HT1080 (cell line): ENCODE results near the gene CATSPERD. TPM values are rescaled to one million over a fixed set of nuclear protein-coding genes. Genes with fewer than 3 reads are reported as not detected.

ENCODE experiments used
- DNase-seq: peaks from one replicate; pipeline ENCODE4 v3.0.0-alpha.2; 2015; ENCODE audit warnings: low read depth
- polyA plus RNA-seq, 2 experiments: library from polyadenylated mRNA; depleted of rRNA; stranded (reverse); fragments of >200 nt; gene quantifications; 2 replicates each; pipeline ENCODE4 v1.2.3, GENCODE V29; 2015
- total RNA-seq: library from RNA; depleted of rRNA; stranded (reverse); fragments of >200 nt; shearing (Covaris generic); gene quantifications from 2 replicates; pipeline ENCODE4 v1.2.3, GENCODE V29; 2014; rRNA removed

CATSPERD gene
- total RNA-seq: 0.20 TPM in 1 of 2 replicates, not detected in the other
- not detected in 2 replicates for polyA plus RNA-seq (2015; cell fraction: cytosol; rRNA removed)
- polyA plus RNA-seq (2015; cell fraction: nucleus; rRNA removed): not detected in 2 replicates

GRCh38 chr19:5719961-5720790, at the start of gene CATSPERD, which contains the start of gene LONP1:
Gene CATSPERD (plus strand): TSS chr19:5720637. CDS start chr19:5720738, 101 bp downstream.
Gene LONP1 (minus strand): TSS chr19:5720146. CDS start chr19:5720132, 14 bp downstream.
- DNase-seq: peak; percentile 99

- no peak for DNase-seq
Observed at GRCh38 chr19:5671600-5671999, 48.8 kb upstream of the CATSPERD start.

- no peak for DNase-seq
Observed at GRCh38 chr19:5672708-5673459, 47.6 kb upstream of the CATSPERD start.

GRCh38 chr19:5673752-5674151, 46.7 kb upstream of the CATSPERD start:
- no peak for DNase-seq

GRCh38 chr19:5674714-5675113, 45.7 kb upstream of the CATSPERD start:
- no peak for DNase-seq

- DNase-seq: no peak
Observed at GRCh38 chr19:5676105-5676771, 44.2 kb upstream of the CATSPERD start.

- DNase-seq: no peak
Observed at GRCh38 chr19:5676772-5677105, 43.7 kb upstream of the CATSPERD start.

- DNase-seq: no peak
Observed at GRCh38 chr19:5677136-5677535, 43.3 kb upstream of the CATSPERD start.

- DNase-seq: no peak
Observed at GRCh38 chr19:5677580-5677979, 42.9 kb upstream of the CATSPERD start.

- no peak for DNase-seq
Observed at GRCh38 chr19:5678071-5678718, 42.2 kb upstream of the CATSPERD start.

- no peak for DNase-seq
Observed at GRCh38 chr19:5679289-5680083, 41.0 kb upstream of the CATSPERD start.

GRCh38 chr19:5680084-5680436, 40.4 kb upstream of the CATSPERD start:
- no peak for DNase-seq

- DNase-seq: peak; percentile 99
Observed at GRCh38 chr19:5680437-5681368, 39.7 kb upstream of the CATSPERD start, which contains the start of the genes HSD11B1L and MICOS13. Gene HSD11B1L (plus strand): TSS chr19:5681027. CDS start chr19:5684833, 3,806 bp downstream. Gene MICOS13 (minus strand): TSS chr19:5680516. CDS start chr19:5680486, 30 bp downstream.

GRCh38 chr19:5681391-5682106, 38.9 kb upstream of the CATSPERD start:
- no peak for DNase-seq

- DNase-seq: no peak
Observed at GRCh38 chr19:5682107-5682482, 38.3 kb upstream of the CATSPERD start.

GRCh38 chr19:5683177-5683886, 37.1 kb upstream of the CATSPERD start:
- no peak for DNase-seq

- DNase-seq: no peak
Observed at GRCh38 chr19:5684694-5685430, 35.6 kb upstream of the CATSPERD start.
